H1 (cell line): ENCODE measurements around the gene SGCE.

Experiments
- CHD1 ChIP-seq: IDR thresholded peaks from 2 replicates; pipeline ENCODE4 v1.6.1; 2012; ENCODE audit warnings: low read depth, low read length, improper control_type of control experiment
- EP300 ChIP-seq, 2 experiments: IDR thresholded peaks; 1 replicate in 1 of 2; 2 replicates in 1 of 2; pipeline ENCODE4 v1.6.1; 2011 to 2012; ENCODE audit warnings: low read depth in 2 of 2, low read length in 2 of 2, mild to moderate bottlenecking in 2 of 2, borderline replicate concordance in 1 of 2, inconsistent platforms in 1 of 2, moderate library complexity in 1 of 2
- EZH2 ChIP-seq: fragments of 200-600 bp; sonication (generic); IDR thresholded peaks from 2 replicates; pipeline ENCODE4 v1.7.1; 2012; ENCODE audit warnings: low read depth, mild to moderate bottlenecking, moderate library complexity, low read length, inconsistent platforms; ENCODE audit not compliant: severe bottlenecking
- FOSL1 ChIP-seq: IDR thresholded peaks from 2 replicates; pipeline ENCODE4 v1.6.1; 2011; ENCODE audit warnings: mild to moderate bottlenecking, low read depth, low read length, moderate library complexity; ENCODE audit not compliant: insufficient read depth
- POLR2AphosphoS5 ChIP-seq: IDR thresholded peaks from 2 replicates; pipeline ENCODE4 v1.6.1; 2011; ENCODE audit warnings: low read depth, low read length
- POU5F1 ChIP-seq: IDR thresholded peaks from 2 replicates; pipeline ENCODE4 v1.6.1; 2011; ENCODE audit warnings: low read depth, mild to moderate bottlenecking, low read length, moderate library complexity
- RAD21 ChIP-seq, 2 experiments: IDR thresholded peaks in 1 of 2; conservative IDR thresholded peaks in 1 of 2; 2 replicates each; pipeline ENCODE4 v1.6.1; 2011; ENCODE audit warnings: low read depth in 2 of 2, low read length in 2 of 2, improper control_type of control experiment in 1 of 2, inconsistent platforms in 1 of 2, mild to moderate bottlenecking in 1 of 2, moderate library complexity in 1 of 2
- SAP30 ChIP-seq: fragments of 300-600 bp; sonication (generic); IDR thresholded peaks from 2 replicates; pipeline ENCODE4 v1.7.1; 2012; ENCODE audit warnings: low read length, moderate library complexity, mild to moderate bottlenecking, inconsistent platforms; ENCODE audit not compliant: insufficient read depth, insufficient replicate concordance
- SP4 ChIP-seq: IDR thresholded peaks from 2 replicates; pipeline ENCODE4 v1.6.1; 2012; ENCODE audit warnings: low read length, inconsistent platforms
- TAF1 ChIP-seq: IDR thresholded peaks from 2 replicates; pipeline ENCODE4 v1.6.1; 2011; ENCODE audit warnings: mild to moderate bottlenecking, low read depth, low read length
- TEAD4 ChIP-seq: IDR thresholded peaks from 2 replicates; pipeline ENCODE4 v1.6.1; 2012; ENCODE audit warnings: low read depth, low read length, inconsistent platforms, mixed read lengths
- TF ChIP-seq, protein P1 (sequence below), 3 experiments: IDR thresholded peaks; 1 replicate in 2 of 3; 2 replicates in 1 of 3; pipeline versions ENCODE4 v1.5.1 to v1.6.1; 2011; ENCODE audit warnings: low read length in 3 of 3, mild to moderate bottlenecking in 3 of 3, inconsistent platforms in 2 of 3, low read depth in 1 of 3, moderate library complexity in 1 of 3; ENCODE audit not compliant: insufficient read depth in 1 of 3; ENCODE audit errors: control extremely low read depth in 1 of 3
- TF ChIP-seq, protein P2 (sequence below): IDR thresholded peaks from 2 replicates; pipeline ENCODE4 v1.6.1; 2011; ENCODE audit warnings: low read length, improper control_type of control experiment

DNA sequence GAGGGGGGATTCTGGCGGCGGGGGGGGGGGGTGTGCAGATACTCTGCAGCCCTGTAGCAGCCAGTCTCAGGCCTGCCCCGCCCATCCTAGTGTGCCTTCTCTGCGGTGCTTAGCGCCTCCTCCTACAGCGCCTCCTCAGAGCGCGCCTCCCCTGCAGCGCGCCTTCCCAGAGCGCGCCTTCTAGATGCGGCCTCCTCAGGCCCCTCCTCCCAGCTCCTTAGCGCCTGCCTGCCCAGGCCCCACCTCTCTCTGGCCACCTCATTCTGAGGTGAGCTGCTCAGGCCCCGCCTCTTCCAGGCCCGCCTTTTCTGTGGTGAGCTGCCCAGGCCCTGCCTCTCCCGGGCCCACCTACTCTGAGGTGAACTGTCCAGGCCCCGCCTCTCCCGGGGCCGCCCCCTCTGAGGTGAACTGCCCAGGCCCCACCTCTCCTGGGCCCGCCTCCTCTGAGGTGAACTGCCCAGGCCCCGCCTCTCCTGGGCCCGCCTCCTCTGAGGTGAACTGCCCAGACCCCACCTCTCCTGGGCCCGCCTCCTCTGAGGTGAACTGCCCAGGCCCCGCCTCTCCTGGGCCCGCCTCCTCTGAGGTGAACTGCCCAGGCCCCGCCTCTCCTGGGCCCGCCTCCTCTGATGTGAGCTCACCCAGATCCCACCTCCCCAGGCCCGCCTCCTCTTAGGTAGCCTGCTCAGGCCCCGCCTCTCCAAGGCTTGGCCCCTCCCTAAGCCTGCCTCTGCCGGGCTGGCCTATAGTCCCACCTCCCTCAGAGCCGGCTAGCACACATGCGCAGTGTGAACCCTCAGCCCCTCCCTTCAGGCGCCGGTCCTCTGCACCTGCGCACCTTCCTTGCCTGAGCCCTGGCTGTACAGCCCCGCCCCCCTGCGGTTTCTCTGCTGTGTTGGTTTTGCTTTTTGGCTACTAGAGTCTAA lies 2.1 kb upstream of the SGCE start:
- TF ChIP-seq EP300 (IDR thresholded peaks at IDR 0.05; ENCODE audit: borderline replicate concordance in 1 of 2, low read depth in 2 of 2, low read length in 2 of 2) (no peak), TEAD4 (no peak), FOSL1 (no peak), EZH2 (no peak), RAD21 (IDR thresholded peaks at IDR 0.05 in 1 of 2, conservative IDR thresholded peaks at IDR 0.05 in 1 of 2; ENCODE audit: low read depth in 2 of 2, low read length in 2 of 2) (no peak), POLR2AphosphoS5 (no peak), POU5F1 (no peak), SAP30 (no peak), TAF1 (no peak), SP4 (no peak), CHD1 (no peak)
- TF ChIP-seq, protein P1, sequence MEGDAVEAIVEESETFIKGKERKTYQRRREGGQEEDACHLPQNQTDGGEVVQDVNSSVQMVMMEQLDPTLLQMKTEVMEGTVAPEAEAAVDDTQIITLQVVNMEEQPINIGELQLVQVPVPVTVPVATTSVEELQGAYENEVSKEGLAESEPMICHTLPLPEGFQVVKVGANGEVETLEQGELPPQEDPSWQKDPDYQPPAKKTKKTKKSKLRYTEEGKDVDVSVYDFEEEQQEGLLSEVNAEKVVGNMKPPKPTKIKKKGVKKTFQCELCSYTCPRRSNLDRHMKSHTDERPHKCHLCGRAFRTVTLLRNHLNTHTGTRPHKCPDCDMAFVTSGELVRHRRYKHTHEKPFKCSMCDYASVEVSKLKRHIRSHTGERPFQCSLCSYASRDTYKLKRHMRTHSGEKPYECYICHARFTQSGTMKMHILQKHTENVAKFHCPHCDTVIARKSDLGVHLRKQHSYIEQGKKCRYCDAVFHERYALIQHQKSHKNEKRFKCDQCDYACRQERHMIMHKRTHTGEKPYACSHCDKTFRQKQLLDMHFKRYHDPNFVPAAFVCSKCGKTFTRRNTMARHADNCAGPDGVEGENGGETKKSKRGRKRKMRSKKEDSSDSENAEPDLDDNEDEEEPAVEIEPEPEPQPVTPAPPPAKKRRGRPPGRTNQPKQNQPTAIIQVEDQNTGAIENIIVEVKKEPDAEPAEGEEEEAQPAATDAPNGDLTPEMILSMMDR (IDR thresholded peaks at IDR 0.05; ENCODE audit: control extremely low read depth in 1 of 3, insufficient read depth in 1 of 3, low read depth in 1 of 3, low read length in 3 of 3): no peak
- TF ChIP-seq, protein P2, sequence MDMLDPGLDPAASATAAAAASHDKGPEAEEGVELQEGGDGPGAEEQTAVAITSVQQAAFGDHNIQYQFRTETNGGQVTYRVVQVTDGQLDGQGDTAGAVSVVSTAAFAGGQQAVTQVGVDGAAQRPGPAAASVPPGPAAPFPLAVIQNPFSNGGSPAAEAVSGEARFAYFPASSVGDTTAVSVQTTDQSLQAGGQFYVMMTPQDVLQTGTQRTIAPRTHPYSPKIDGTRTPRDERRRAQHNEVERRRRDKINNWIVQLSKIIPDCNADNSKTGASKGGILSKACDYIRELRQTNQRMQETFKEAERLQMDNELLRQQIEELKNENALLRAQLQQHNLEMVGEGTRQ: no peak
